SH-SY5Y (cell line): ENCODE measurements around the gene RGS19.

Experiments
- GATA2 ChIP-seq: IDR thresholded peaks from 2 replicates; pipeline ENCODE4 v1.6.1; 2011; ENCODE audit warnings: mild to moderate bottlenecking, low read depth, low read length
- GATA3 ChIP-seq: IDR thresholded peaks from 2 replicates; pipeline ENCODE4 v1.6.1; 2011; ENCODE audit warnings: low read depth, mild to moderate bottlenecking, low read length, moderate library complexity

The RGS19 gene

GRCh38 chr20:64057628-64058498, 21.5 kb downstream of the RGS19 start:
- TF ChIP-seq GATA2 (no peak), GATA3 (no peak)

GRCh38 chr20:64056889-64057627, 22.3 kb downstream of the RGS19 start:
- no peak for TF ChIP-seq GATA3
- no peak for TF ChIP-seq GATA2

GRCh38 chr20:64056639-64056888, 22.8 kb downstream of the RGS19 start:
- TF ChIP-seq GATA3: no peak
- no peak for TF ChIP-seq GATA2

- TF ChIP-seq GATA3 (no peak), GATA2 (no peak)
Observed at GRCh38 chr20:64055893-64056638, 23.3 kb downstream of the RGS19 start.

GRCh38 chr20:64055396-64055892, 23.9 kb downstream of the RGS19 start:
- TF ChIP-seq GATA3 (no peak), GATA2 (no peak)

- TF ChIP-seq GATA2 (no peak), GATA3 (no peak)
Observed at GRCh38 chr20:64053841-64054661, 25.3 kb downstream of the RGS19 start.

GRCh38 chr20:64052987-64053840, 26.1 kb downstream of the RGS19 start:
- no peak for TF ChIP-seq GATA2
- TF ChIP-seq GATA3: no peak

GRCh38 chr20:64052326-64052722, 27.0 kb downstream of the RGS19 start:
- TF ChIP-seq GATA2: no peak
- TF ChIP-seq GATA3: no peak

- TF ChIP-seq GATA3 (no peak), GATA2 (no peak)
Observed at GRCh38 chr20:64051561-64052325, 27.6 kb downstream of the RGS19 start.

GRCh38 chr20:64051033-64051452, 28.3 kb downstream of the RGS19 start:
- no peak for TF ChIP-seq GATA3
- no peak for TF ChIP-seq GATA2

GRCh38 chr20:64050261-64051032, 28.9 kb downstream of the RGS19 start:
- TF ChIP-seq GATA3: no peak
- TF ChIP-seq GATA2: no peak

GRCh38 chr20:64049878-64050260, 29.4 kb downstream of the RGS19 start:
- TF ChIP-seq GATA2: no peak
- TF ChIP-seq GATA3: no peak
